Fibroblast of lung (primary cell): Measurements from ENCODE around the gene NEK10. TPM values are rescaled to one million over a fixed set of nuclear protein-coding genes. Genes with fewer than 3 reads are reported as not detected.

ENCODE experiments used
- DNase-seq, 2 donors: peaks; one replicate each; pipeline versions ENCODE4 v3.0.0 to v3.0.0-alpha.2; 2010; ENCODE audit warnings: low read depth in 2 of 2
- H2AFZ ChIP-seq: 2 replicates; pipeline ENCODE4 v1.5.1; 2012; ENCODE audit warnings: low read length, control low read depth, inconsistent platforms
- H3K27ac ChIP-seq: 2 replicates; pipeline ENCODE4 v1.5.1; 2011; ENCODE audit warnings: low read length, control low read depth; ENCODE audit not compliant: insufficient read depth
- H3K27me3 ChIP-seq: 2 replicates; pipeline ENCODE4 v1.5.1; 2011; ENCODE audit warnings: mild to moderate bottlenecking, low read length; ENCODE audit not compliant: control insufficient read depth, insufficient read depth
- H3K36me3 ChIP-seq: 2 replicates; pipeline ENCODE4 v1.5.1; 2011; ENCODE audit warnings: low read length; ENCODE audit not compliant: control insufficient read depth, insufficient read depth
- H3K4me1 ChIP-seq: 2 replicates; pipeline ENCODE4 v1.5.1; 2011; ENCODE audit warnings: low read length; ENCODE audit not compliant: control insufficient read depth, insufficient read depth; ENCODE audit errors: extremely low read depth
- H3K4me2 ChIP-seq: 2 replicates; pipeline ENCODE4 v1.5.1; 2011; ENCODE audit warnings: low read length, control low read depth; ENCODE audit not compliant: insufficient read depth; ENCODE audit errors: extremely low read depth
- H3K4me3 ChIP-seq, 4 experiments: fragments of 200-600 bp in 1 of 4; sonication (generic) in 1 of 4; replicated peaks in 1 of 4; 2 replicates each; pipeline ENCODE4 v1.5.1; 2011 to 2016; ENCODE audit warnings: low read length in 4 of 4, low read depth in 3 of 4, mild to moderate bottlenecking in 3 of 4, control low read depth in 2 of 4, inconsistent platforms in 1 of 4, mixed read lengths in 1 of 4; ENCODE audit not compliant: insufficient read depth in 1 of 4; ENCODE audit errors: control extremely low read depth in 1 of 4
- H3K79me2 ChIP-seq: 2 replicates; pipeline ENCODE4 v1.5.1; 2012; ENCODE audit warnings: mild to moderate bottlenecking, low read length, inconsistent platforms; ENCODE audit not compliant: control insufficient read depth, insufficient read depth
- H3K9ac ChIP-seq: 2 replicates; pipeline ENCODE4 v1.5.1; 2011; ENCODE audit warnings: mild to moderate bottlenecking, low read length, control low read depth; ENCODE audit not compliant: insufficient read depth
- H3K9me3 ChIP-seq: 2 replicates; pipeline ENCODE4 v1.5.1; 2012; ENCODE audit warnings: low read depth, low read length; ENCODE audit not compliant: control insufficient read depth, insufficient read depth
- H4K20me1 ChIP-seq: 2 replicates; pipeline ENCODE4 v1.5.1; 2011; ENCODE audit warnings: low read length; ENCODE audit not compliant: control insufficient read depth, insufficient read depth; ENCODE audit errors: extremely low read depth
- CTCF ChIP-seq, 2 donors: IDR thresholded peaks in 1 of 2; conservative IDR thresholded peaks in 1 of 2; 1 replicate in 1 of 2; 2 replicates in 1 of 2; pipeline ENCODE4 v1.5.1; 2011 to 2012; ENCODE audit warnings: low read length in 2 of 2, control low read depth in 1 of 2, inconsistent platforms in 1 of 2, low read depth in 1 of 2, mild to moderate bottlenecking in 1 of 2
- EZH2 ChIP-seq: IDR thresholded peaks from 2 replicates; pipeline ENCODE4 v1.5.1; 2012; ENCODE audit warnings: low read length, control low read depth, mild to moderate bottlenecking; ENCODE audit errors: missing control alignments
- polyA plus RNA-seq, 2 donors: library from polyadenylated mRNA; depleted of rRNA in 1 of 2; stranded (reverse) in 1 of 2; unstranded in 1 of 2; fragments of >200 nt; gene quantifications; 2 replicates each; pipeline ENCODE4 v1.2.1, GENCODE V29; 2011 to 2012; ENCODE audit warnings: missing spikeins in 1 of 2
- total RNA-seq: library from RNA; depleted of rRNA; stranded (reverse); fragments of >200 nt; gene quantifications from 2 replicates; pipeline ENCODE4 v1.2.1, GENCODE V29; 2014

NEK10 gene
- total and polyA plus RNA-seq, 2 donors (not counting 1 experiment from before 2014, with no cell fraction given): 1.4 to 23.0 TPM

- no peaks in the 10 kb centered on the region for H4K20me1 ChIP-seq
- DNase-seq: no peak
- TF ChIP-seq CTCF (conservative IDR thresholded peaks at IDR 0.05 in 1 of 2, IDR thresholded peaks at IDR 0.05 in 1 of 2; ENCODE audit: low read depth in 1 of 2, low read length in 2 of 2) (no peak), EZH2 (no peak)
- H3K9me3 ChIP-seq: no peaks in the 10 kb centered on the region
- no peak overlapping the region for H3K4me3 ChIP-seq
- H3K36me3 ChIP-seq: no peaks in the 10 kb centered on the region
- H3K9ac ChIP-seq: no peak overlapping the region
- no peak overlapping the region for H3K27ac ChIP-seq
- H2AFZ ChIP-seq: no peak overlapping the region
- H3K79me2 ChIP-seq: no peaks in the 10 kb centered on the region
- H3K27me3 ChIP-seq: no peaks in the 10 kb centered on the region
- no peak overlapping the region for H3K4me2 ChIP-seq
- H3K4me1 ChIP-seq: no peaks in the 10 kb centered on the region
Measured at GRCh38 chr3:27275441-27275990, 93.7 kb downstream of the NEK10 start.

- H3K79me2 ChIP-seq: no peaks in the 10 kb centered on the region
- DNase-seq: no peak
- TF ChIP-seq EZH2 (no peak), CTCF (conservative IDR thresholded peaks at IDR 0.05 in 1 of 2, IDR thresholded peaks at IDR 0.05 in 1 of 2; ENCODE audit: low read depth in 1 of 2, low read length in 2 of 2) (no peak)
- H3K9me3 ChIP-seq: no peaks in the 10 kb centered on the region
- H3K36me3 ChIP-seq: no peaks in the 10 kb centered on the region
- H3K4me1 ChIP-seq: no peaks in the 10 kb centered on the region
- no peak overlapping the region for H3K4me2 ChIP-seq
- H3K9ac ChIP-seq: no peak overlapping the region
- H3K27ac ChIP-seq: no peak overlapping the region
- no peaks in the 10 kb centered on the region for H3K27me3 ChIP-seq
- H4K20me1 ChIP-seq: no peaks in the 10 kb centered on the region
- no peak overlapping the region for H2AFZ ChIP-seq
- no peak overlapping the region for H3K4me3 ChIP-seq
Measured at GRCh38 chr3:27271890-27272289, 97.3 kb downstream of the NEK10 start.

GRCh38 chr3:27254896-27255295, 114.3 kb downstream of the NEK10 start:
- Histone ChIP-seq H3K9me3 (no peaks in the 10 kb centered on the region), H3K27ac (no peak overlapping the region), H3K36me3 (no peaks in the 10 kb centered on the region), H3K79me2 (no peaks in the 10 kb centered on the region), H4K20me1 (no peaks in the 10 kb centered on the region), H3K9ac (no peak overlapping the region), H3K27me3 (no peaks in the 10 kb centered on the region), H3K4me3 (no peak overlapping the region), H2AFZ (no peak overlapping the region), H3K4me2 (no peak overlapping the region), H3K4me1 (no peaks in the 10 kb centered on the region)
- TF ChIP-seq CTCF (conservative IDR thresholded peaks at IDR 0.05 in 1 of 2, IDR thresholded peaks at IDR 0.05 in 1 of 2; ENCODE audit: low read depth in 1 of 2, low read length in 2 of 2) (no peak), EZH2 (no peak)
- no peak for DNase-seq
